ENCODE measurements around the gene CCDC57.

The CCDC57 gene

GRCh38 chr17:82234211-82235055, 21.8 kb upstream of the CCDC57 start:
- no peak for DNase-seq

GRCh38 chr17:82232876-82233785, 20.5 kb upstream of the CCDC57 start:
- no peak for DNase-seq

- no peak for DNase-seq
Measured at GRCh38 chr17:82232322-82232820, 19.7 kb upstream of the CCDC57 start.

- no peak for DNase-seq
Measured at GRCh38 chr17:82231562-82232321, 19.1 kb upstream of the CCDC57 start.

GRCh38 chr17:82231312-82231561, 18.6 kb upstream of the CCDC57 start:
- DNase-seq, result no peak

GRCh38 chr17:82230609-82231311, 18.1 kb upstream of the CCDC57 start:
- DNase-seq, result no peak

GRCh38 chr17:82229698-82230608, 17.3 kb upstream of the CCDC57 start:
- DNase-seq, result no peak

GRCh38 chr17:82228842-82229697, 16.4 kb upstream of the CCDC57 start, which contains the start of gene SLC16A3:
SLC16A3 (plus strand) TSS chr17:82229042; CDS start chr17:82236009, 6,967 bp downstream.
- DNase-seq, result no peak

GRCh38 chr17:82228278-82228841, 15.7 kb upstream of the CCDC57 start:
- no peak for DNase-seq

GRCh38 chr17:82227629-82228277, 15.1 kb upstream of the CCDC57 start:
- DNase-seq, result no peak

- no peak for DNase-seq
Measured at GRCh38 chr17:82226809-82227628, 14.4 kb upstream of the CCDC57 start.

GRCh38 chr17:82226146-82226808, 13.6 kb upstream of the CCDC57 start:
- DNase-seq, result no peak

- DNase-seq, result no peak
Measured at GRCh38 chr17:82225368-82226029, 12.9 kb upstream of the CCDC57 start.

GRCh38 chr17:82224666-82225065, 12.0 kb upstream of the CCDC57 start:
- no peak for DNase-seq

GRCh38 chr17:82223517-82223916, 10.9 kb upstream of the CCDC57 start:
- DNase-seq, result no peak

- no peak for DNase-seq
Measured at GRCh38 chr17:82222816-82223215, 10.2 kb upstream of the CCDC57 start.

- no peak for DNase-seq
Measured at GRCh38 chr17:82221341-82221902, 8.8 kb upstream of the CCDC57 start.

Data from SHP77 treated with DMSO at 0.1 percent for 48 hours (cell line).